Measurements from ENCODE around the gene WDHD1.

DNA sequence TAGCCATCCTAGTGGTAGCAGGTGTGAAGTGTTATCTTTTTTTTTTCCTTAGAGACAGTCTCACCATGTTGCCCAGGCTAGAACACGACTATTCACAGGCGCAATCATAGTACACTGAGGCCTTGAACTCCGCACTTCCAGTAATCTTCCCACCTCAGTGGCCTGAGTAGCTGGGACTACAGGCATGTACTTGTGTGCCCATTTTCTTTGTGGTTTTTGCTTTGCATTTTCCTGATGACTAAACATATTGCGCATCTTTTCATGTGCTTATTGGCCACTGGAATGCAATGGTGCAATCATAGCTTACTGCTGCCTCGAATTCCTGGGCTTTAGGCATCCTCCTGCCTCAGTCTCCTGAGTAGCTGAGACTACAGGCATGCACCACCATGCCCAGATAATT lies 90.9 kb downstream of the WDHD1 start:
- TF ChIP-seq CTCF (IDR thresholded peaks at IDR 0.05; ENCODE audit: insufficient read depth, low read length, poor library complexity, severe bottlenecking), result no peak
- no peak for TF ChIP-seq EZH2phosphoT487 (conservative IDR thresholded peaks at IDR 0.05; ENCODE audit: low read length)

Measured in SU-DHL-6 (cell line).